ENCODE data around the gene P2RY6. TPM values are rescaled to one million over a fixed set of nuclear protein-coding genes. Genes with fewer than 3 reads are reported as not detected.

The P2RY6 gene, protein sequence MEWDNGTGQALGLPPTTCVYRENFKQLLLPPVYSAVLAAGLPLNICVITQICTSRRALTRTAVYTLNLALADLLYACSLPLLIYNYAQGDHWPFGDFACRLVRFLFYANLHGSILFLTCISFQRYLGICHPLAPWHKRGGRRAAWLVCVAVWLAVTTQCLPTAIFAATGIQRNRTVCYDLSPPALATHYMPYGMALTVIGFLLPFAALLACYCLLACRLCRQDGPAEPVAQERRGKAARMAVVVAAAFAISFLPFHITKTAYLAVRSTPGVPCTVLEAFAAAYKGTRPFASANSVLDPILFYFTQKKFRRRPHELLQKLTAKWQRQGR
- not detected in 2 replicates for total RNA-seq
- long read RNA-seq: 0 reads

DNA sequence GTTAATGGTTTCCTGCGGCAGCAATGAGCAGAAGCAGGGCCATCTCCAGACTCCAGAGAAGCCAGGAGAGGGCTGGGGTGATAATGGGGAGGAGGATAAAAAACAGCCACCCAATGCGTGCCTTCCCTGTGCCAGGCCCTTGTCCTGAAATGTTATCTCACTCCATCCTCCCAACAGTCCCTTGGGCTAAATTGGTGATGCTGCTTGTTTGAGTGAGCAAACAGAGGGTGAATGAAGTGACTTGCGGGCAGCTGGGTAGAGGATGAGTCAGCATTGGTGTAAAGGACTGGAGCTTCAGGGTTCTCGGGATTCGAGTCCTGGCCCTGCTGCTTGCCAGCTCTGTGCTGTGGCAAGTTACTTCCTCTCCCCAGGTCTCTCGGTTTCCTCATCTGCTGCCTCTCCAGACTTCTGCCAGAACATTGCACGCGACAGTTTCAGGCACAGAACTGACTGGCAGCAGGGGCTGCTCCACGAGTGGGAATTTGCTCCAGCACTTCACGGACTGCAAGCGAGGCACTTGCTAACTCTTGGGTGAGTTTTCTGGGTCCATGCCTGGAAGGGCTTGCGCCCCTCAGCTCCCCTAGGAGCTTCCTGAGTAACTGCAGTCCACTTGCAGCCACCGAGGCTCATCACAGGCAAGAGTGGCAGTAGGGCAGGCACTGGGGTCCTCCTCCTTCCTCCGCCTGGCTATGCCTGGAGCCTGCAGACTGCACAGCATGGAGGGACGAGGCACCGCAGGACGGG, at the start of gene P2RY6:
Gene P2RY6, plus strand, starts transcription at position 403 of the 744 bp plus-strand sequence. CDS start 24,181 bp downstream, outside the sequence.
- no peak for TF ChIP-seq CTCF (conservative IDR thresholded peaks at IDR 0.05)
- Mint-ChIP-seq H3K9me3 (no peaks in the 10 kb centered on the region), H3K4me3 (no peak within 1 kb of the TSS), H3K27ac (ENCODE audit: unreplicated experiment) (peak within 1 kb of the TSS; percentile 43), H3K4me1 (peaks cover 8% of the 10 kb centered on the region), H3K27me3 (ENCODE audit: low read depth) (no peaks in the 10 kb centered on the region), H3K36me3 (ENCODE audit: low read depth) (no peaks in the 10 kb centered on the region)
- no peak for DNase-seq (ENCODE audit: low read depth, low spot score)

DNA sequence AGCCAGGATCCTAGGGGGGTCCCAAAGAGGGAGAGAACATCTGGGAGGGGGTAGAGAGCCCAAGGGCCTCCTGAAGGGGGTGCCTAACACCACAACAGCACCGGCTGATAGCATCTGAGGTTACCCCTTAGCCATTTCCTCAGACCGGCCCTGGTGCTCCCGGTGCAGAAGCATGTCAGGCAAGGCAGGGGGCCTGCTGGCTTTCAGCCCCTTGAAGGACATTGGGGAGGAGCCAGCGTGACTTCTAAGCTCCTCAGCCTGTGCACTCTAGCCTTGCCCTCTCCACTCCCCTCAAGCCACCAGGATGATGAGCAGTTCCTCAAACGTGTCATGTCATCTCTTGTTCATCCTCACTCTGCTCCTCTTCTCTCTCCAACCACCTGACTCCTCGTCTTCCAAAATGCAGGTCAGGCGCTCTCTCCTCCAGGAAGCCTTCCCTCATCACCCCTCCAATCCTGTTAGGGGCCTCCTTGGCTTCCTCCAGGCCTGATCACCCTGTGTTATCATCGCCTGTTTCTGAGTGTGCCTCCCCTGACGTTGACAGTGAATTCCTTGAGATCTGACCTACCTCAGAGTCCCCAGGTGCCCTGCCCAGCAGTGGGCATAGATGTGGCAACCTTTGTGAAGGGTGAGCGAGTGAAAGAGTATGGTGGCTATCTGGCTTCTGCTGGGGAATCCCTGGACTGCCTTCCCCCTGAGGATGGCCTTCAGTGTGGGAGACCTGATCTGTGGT, 48.0 kb upstream of the P2RY6 start:
- Mint-ChIP-seq H3K4me3 (no peak overlapping the region), H3K27ac (ENCODE audit: unreplicated experiment) (no peak overlapping the region), H3K36me3 (ENCODE audit: low read depth) (no peaks in the 10 kb centered on the region), H3K9me3 (no peaks in the 10 kb centered on the region), H3K4me1 (peaks cover 2% of the 10 kb centered on the region), H3K27me3 (ENCODE audit: low read depth) (peaks cover 24% of the 10 kb centered on the region)
- TF ChIP-seq CTCF (conservative IDR thresholded peaks at IDR 0.05): no peak
- no peak for DNase-seq (ENCODE audit: low read depth, low spot score)

DNA sequence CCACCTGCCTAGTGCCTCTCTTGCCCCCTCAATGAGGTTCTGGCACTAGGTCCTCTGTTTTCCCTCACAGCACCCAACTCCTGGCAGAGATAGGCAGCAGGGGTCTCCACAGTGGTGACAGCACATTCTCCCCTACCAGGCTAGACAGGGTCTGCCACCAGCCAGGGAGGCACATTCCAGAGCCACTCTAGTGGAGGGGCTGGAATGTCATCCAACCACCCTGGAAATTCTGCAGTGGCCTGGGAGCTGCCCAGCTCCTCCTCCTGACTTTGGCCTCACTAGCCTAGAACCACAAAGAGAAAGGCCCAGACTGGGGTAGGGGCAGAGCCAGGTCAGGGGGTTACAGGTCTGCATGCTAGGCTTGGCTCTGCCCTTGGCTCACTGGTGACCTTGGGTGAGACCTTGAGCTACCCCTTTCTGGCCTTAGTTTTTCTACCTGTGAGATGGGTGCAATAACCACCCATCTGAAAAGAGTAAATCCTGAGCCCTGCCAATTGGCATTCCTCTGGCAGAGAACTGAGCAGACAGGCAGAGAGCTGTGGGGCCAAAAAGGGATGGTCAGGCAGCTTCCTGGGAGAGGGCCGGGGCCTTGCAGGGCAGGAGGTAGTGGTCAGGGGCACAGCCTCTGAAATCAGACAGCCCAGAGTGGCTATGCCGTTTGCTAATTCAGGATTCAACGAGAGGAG, 47.0 kb upstream of the P2RY6 start:
- Mint-ChIP-seq H3K27ac (ENCODE audit: unreplicated experiment) (no peak overlapping the region), H3K4me3 (no peak overlapping the region), H3K4me1 (no peaks in the 10 kb centered on the region), H3K9me3 (no peaks in the 10 kb centered on the region), H3K36me3 (ENCODE audit: low read depth) (no peaks in the 10 kb centered on the region), H3K27me3 (ENCODE audit: low read depth) (peaks cover 14% of the 10 kb centered on the region)
- TF ChIP-seq CTCF (conservative IDR thresholded peaks at IDR 0.05): no peak
- no peak for DNase-seq (ENCODE audit: low read depth, low spot score)

- Mint-ChIP-seq H3K27ac (ENCODE audit: unreplicated experiment) (peak overlapping the region; percentile 94), H3K27me3 (ENCODE audit: low read depth) (peaks cover 7% of the 10 kb centered on the region), H3K4me3 (no peak overlapping the region), H3K36me3 (ENCODE audit: low read depth) (no peaks in the 10 kb centered on the region), H3K9me3 (no peaks in the 10 kb centered on the region), H3K4me1 (no peaks in the 10 kb centered on the region)
- DNase-seq (ENCODE audit: low read depth, low spot score): no peak
- TF ChIP-seq CTCF (conservative IDR thresholded peaks at IDR 0.05): no peak
Measured at GRCh38 chr11:73225851-73226250, 46.3 kb upstream of the P2RY6 start.
